ENCODE data around the gene MAGOHB. TPM values are rescaled to one million over a fixed set of nuclear protein-coding genes. Genes with fewer than 3 reads are reported as not detected.

The MAGOHB gene
- total RNA-seq, 4 donors from 2014 or later = 7.7 to 28.9 (median 9.8) TPM

DNA sequence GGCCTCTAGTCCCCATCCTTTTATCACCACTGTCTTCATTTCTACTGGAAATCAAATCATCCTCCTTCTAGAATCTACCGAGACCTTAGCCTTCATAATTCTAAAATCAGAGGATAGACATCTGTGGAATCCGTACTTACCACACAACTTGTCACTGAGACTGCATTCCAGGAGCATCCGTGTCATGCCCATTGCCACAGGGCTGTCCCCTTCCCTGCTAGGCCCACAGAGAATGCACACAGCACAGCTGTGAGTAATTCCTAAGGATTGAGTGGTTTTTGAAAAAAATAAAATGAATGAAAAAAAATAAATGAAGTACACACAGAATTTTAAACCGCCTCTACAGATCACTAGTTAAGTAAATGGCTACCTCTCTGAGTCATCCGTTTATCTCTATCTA is 21.0 kb upstream of the MAGOHB start:
- no peak overlapping the region for H3K27ac ChIP-seq
- H3K36me3 ChIP-seq = peaks cover 0 to 2% (median 0%) of the 10 kb centered on the region in 3 donors
- no peak for DNase-seq
- no peaks in the 10 kb centered on the region for H3K27me3 ChIP-seq
- TF ChIP-seq, protein P1, sequence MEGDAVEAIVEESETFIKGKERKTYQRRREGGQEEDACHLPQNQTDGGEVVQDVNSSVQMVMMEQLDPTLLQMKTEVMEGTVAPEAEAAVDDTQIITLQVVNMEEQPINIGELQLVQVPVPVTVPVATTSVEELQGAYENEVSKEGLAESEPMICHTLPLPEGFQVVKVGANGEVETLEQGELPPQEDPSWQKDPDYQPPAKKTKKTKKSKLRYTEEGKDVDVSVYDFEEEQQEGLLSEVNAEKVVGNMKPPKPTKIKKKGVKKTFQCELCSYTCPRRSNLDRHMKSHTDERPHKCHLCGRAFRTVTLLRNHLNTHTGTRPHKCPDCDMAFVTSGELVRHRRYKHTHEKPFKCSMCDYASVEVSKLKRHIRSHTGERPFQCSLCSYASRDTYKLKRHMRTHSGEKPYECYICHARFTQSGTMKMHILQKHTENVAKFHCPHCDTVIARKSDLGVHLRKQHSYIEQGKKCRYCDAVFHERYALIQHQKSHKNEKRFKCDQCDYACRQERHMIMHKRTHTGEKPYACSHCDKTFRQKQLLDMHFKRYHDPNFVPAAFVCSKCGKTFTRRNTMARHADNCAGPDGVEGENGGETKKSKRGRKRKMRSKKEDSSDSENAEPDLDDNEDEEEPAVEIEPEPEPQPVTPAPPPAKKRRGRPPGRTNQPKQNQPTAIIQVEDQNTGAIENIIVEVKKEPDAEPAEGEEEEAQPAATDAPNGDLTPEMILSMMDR (IDR thresholded peaks at IDR 0.05) = no peak
- H3K4me3 ChIP-seq = no peak overlapping the region
- H3K4me1 ChIP-seq = peaks cover 0 to 16% (median 0%) of the 10 kb centered on the region in 4 donors
- no peaks in the 10 kb centered on the region for H3K9me3 ChIP-seq

GRCh38 chr12:10633541-10633940 is 20.1 kb upstream of the MAGOHB start:
- DNase-seq = no peak
- Histone ChIP-seq H3K4me1 (peaks cover 0 to 7% (median 0%) of the 10 kb centered on the region in 4 donors), H3K4me3 (no peak overlapping the region), H3K27ac (no peak overlapping the region), H3K36me3 (peaks cover 0 to 4% (median 0%) of the 10 kb centered on the region in 3 donors), H3K27me3 (no peaks in the 10 kb centered on the region), H3K9me3 (no peaks in the 10 kb centered on the region)
- TF ChIP-seq, protein P1 (IDR thresholded peaks at IDR 0.05) = no peak
- TF ChIP-seq POLR2A (IDR thresholded peaks at IDR 0.05) = no peak

- DNase-seq = no peak
- peaks cover 0 to 5% (median 0%) of the 10 kb centered on the region in 4 donors for H3K4me1 ChIP-seq
- no peaks in the 10 kb centered on the region for H3K27me3 ChIP-seq
- H3K36me3 ChIP-seq = peaks cover 0 to 4% (median 0%) of the 10 kb centered on the region in 3 donors
- H3K27ac ChIP-seq = no peak overlapping the region
- H3K4me3 ChIP-seq = no peak overlapping the region
- TF ChIP-seq POLR2A (IDR thresholded peaks at IDR 0.05) = no peak
- TF ChIP-seq, protein P1 (IDR thresholded peaks at IDR 0.05) = no peak
- no peaks in the 10 kb centered on the region for H3K9me3 ChIP-seq
These were observed 18.8 kb upstream of the MAGOHB start for GRCh38 chr12:10632226-10632625.

DNA sequence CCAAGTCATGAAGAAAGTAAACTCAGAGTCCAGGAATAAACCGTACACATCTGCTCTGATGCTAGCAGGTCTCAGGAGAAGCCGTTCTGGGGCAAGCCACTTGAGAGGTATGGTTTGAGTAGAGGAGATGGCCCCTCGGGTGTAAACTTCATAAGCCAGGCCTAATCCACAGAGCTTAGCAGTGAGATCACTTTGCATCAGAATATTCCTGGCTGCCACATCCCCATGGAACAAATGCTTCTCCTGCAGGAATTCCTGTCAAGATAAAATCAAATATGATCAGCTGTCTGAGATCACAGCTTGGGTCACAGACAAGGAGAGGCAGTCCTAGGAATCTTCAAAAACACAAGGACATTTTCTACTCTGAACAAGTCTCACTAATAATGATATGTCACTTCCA is 11.2 kb upstream of the MAGOHB start:
- no peak for DNase-seq
- no peaks in the 10 kb centered on the region for H3K9me3 ChIP-seq
- H3K27me3 ChIP-seq = no peaks in the 10 kb centered on the region
- H3K4me1 ChIP-seq = no peaks in the 10 kb centered on the region
- no peak overlapping the region for H3K27ac ChIP-seq
- H3K4me3 ChIP-seq = no peak overlapping the region
- peaks cover 0 to 30% (median 0%) of the 10 kb centered on the region in 3 donors for H3K36me3 ChIP-seq
- TF ChIP-seq POLR2A (IDR thresholded peaks at IDR 0.05) = no peak
- TF ChIP-seq, protein P1 (IDR thresholded peaks at IDR 0.05) = no peak

- peaks cover 0 to 29% (median 0%) of the 10 kb centered on the region in 3 donors for H3K36me3 ChIP-seq
- DNase-seq = no peak
- no peaks in the 10 kb centered on the region for H3K4me1 ChIP-seq
- H3K27ac ChIP-seq = no peak overlapping the region
- TF ChIP-seq POLR2A (IDR thresholded peaks at IDR 0.05) = no peak
- TF ChIP-seq, protein P1 (IDR thresholded peaks at IDR 0.05) = no peak
- no peak overlapping the region for H3K4me3 ChIP-seq
- no peaks in the 10 kb centered on the region for H3K27me3 ChIP-seq
- H3K9me3 ChIP-seq = no peaks in the 10 kb centered on the region
These were observed 9.7 kb upstream of the MAGOHB start for GRCh38 chr12:10623131-10623530.

DNA sequence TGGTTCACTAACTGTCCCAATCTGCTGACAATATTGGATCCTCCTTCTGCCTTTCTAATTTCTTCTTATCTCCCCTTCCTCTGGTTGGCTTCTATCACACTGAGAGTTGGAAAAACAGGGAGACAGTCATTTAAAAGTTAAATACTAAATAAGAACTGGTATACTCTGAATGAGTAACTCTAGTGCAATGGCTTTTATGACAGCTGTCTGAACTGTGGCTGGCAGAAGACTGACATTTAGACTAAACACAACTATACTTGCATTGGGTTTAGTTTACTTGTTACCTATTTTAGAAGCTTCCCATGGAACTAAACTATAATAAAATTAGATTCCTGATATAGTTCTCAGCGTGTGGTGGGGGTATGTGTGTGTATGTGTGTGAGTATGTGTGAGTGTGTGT is 7.9 kb upstream of the MAGOHB start:
- Histone ChIP-seq H3K27ac (no peak overlapping the region), H3K27me3 (no peaks in the 10 kb centered on the region), H3K9me3 (no peaks in the 10 kb centered on the region), H3K4me1 (no peaks in the 10 kb centered on the region), H3K36me3 (peaks cover 0 to 29% (median 0%) of the 10 kb centered on the region in 3 donors), H3K4me3 (no peak overlapping the region)
- no peak for DNase-seq
- no peak for TF ChIP-seq POLR2A (IDR thresholded peaks at IDR 0.05)
- TF ChIP-seq, protein P1 (IDR thresholded peaks at IDR 0.05) = no peak

All from Peyer's patch (tissue), 4 donors.